Measurements from ENCODE around the gene DCAF10.

DCAF10 gene

DNA sequence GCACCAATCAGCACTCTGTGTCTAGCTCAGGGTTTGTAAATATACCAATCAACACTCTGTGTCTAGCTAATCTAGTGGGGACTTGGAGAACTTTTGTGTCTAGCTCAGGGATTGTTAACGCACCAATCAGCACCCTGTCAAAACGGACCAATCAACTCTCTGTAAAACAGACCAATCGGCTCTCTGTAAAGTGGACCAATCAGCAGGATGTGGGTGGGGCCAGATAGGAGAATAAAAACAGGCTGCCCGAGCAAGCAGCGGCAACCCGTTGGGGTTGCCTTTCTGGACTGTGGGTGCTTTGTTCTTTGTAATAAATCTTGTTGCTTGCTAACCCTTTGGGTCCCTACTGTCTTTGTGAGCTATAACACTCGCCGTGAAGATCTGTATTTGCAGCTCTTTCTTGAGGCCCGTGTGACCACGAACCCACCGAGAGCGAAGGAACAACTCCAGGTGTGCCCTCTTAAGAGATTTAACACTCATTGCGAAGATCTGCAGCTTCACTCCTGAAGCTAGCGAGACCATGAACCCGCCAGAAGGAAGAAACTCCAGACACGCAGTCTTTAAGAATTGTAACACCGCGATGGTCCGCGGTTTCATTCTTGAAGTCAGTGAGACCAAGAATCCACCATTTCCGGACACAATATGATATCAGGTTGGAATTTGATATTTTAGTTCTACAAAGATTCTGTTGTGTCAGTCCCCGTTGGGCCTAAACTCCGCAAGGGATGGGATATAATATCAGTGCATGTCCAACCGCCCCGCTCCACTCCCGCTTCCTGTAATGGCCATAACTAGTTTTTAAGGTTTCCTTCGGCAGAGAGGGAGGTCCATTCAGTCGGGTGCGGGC is 47.7 kb upstream of the DCAF10 start:
- Histone ChIP-seq H3K4me3 (ENCODE audit: low read depth, low read length, poor library complexity, severe bottlenecking) (peak overlapping the region; percentile 97), H3K27me3 (ENCODE audit: insufficient read depth, low read length) (no peaks in the 10 kb centered on the region), H3K27ac (ENCODE audit: low read depth, low read length, poor library complexity, severe bottlenecking) (no peak overlapping the region), H3F3A (ENCODE audit: insufficient read depth, low read length) (no peaks in the 10 kb centered on the region), H3K36me3 (ENCODE audit: insufficient read depth, low read length) (peaks cover 9% of the 10 kb centered on the region; the same call in 1 of the 2 replicates), H2AFZ (ENCODE audit: low read length) (peak overlapping the region; percentile 71; the same call in 1 of the 2 replicates), H3K79me2 (ENCODE audit: insufficient read depth, low read length) (no peaks in the 10 kb centered on the region), H3K9me2 (ENCODE audit: low read depth, low read length) (no peaks in the 10 kb centered on the region), H3K4me1 (ENCODE audit: insufficient read depth, low read length, severe bottlenecking) (peaks cover 15% of the 10 kb centered on the region), H3K9me3 (ENCODE audit: low read length) (no peaks in the 10 kb centered on the region), H4K20me1 (ENCODE audit: insufficient read depth, low read length) (no peaks in the 10 kb centered on the region), H3K4me2 (ENCODE audit: low read length) (peak overlapping the region; percentile 100), H3K9ac (ENCODE audit: low read length) (peak overlapping the region; percentile 98)
- TF ChIP-seq, protein P1, sequence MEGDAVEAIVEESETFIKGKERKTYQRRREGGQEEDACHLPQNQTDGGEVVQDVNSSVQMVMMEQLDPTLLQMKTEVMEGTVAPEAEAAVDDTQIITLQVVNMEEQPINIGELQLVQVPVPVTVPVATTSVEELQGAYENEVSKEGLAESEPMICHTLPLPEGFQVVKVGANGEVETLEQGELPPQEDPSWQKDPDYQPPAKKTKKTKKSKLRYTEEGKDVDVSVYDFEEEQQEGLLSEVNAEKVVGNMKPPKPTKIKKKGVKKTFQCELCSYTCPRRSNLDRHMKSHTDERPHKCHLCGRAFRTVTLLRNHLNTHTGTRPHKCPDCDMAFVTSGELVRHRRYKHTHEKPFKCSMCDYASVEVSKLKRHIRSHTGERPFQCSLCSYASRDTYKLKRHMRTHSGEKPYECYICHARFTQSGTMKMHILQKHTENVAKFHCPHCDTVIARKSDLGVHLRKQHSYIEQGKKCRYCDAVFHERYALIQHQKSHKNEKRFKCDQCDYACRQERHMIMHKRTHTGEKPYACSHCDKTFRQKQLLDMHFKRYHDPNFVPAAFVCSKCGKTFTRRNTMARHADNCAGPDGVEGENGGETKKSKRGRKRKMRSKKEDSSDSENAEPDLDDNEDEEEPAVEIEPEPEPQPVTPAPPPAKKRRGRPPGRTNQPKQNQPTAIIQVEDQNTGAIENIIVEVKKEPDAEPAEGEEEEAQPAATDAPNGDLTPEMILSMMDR (IDR thresholded peaks at IDR 0.05; ENCODE audit: low read length): no peak
- TF ChIP-seq EZH2 (IDR thresholded peaks at IDR 0.05; ENCODE audit: borderline replicate concordance, low read length): no peak

DNA sequence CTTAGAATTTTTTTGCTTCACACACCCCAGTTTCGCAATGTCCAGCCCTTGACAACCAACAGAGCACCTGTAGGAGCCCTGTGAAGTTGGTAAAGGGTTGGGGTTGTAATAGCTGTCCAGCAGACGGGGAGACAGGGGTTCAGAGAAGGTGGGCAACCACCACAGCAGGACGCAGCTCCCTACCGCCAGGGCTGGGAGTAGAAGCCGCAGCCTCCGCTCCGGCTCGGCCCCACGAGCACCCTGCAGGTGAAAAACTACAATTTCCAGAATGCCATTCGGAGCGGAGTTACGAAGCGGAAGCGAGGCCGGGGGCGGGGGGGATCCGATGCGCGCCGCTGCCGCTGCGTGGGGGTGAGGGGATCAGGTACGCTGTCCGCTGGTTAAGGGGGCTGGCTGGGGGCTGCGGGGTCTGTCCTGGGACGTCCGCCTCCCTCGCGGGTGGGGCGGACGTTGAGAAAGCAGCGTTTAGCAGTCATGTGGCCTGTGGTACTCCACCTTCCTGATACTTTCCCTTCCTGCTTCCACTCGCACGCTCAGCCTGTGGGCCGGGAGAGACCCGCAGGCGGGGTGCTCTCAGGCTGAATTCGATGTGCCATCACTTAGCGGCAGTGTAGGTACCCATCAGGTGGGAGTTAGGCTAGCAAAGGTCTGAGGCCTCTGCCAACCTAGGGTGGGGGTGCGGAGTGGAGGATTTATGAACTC is 47.0 kb upstream of the DCAF10 start, which contains the start of gene TRMT10B:
Gene TRMT10B, plus strand, starts transcription at position 317 of the 702 bp plus-strand sequence. CDS start 8,127 bp downstream, outside the sequence.
- no peak for TF ChIP-seq EZH2 (IDR thresholded peaks at IDR 0.05; ENCODE audit: borderline replicate concordance, low read length)
- TF ChIP-seq, protein P1 (IDR thresholded peaks at IDR 0.05; ENCODE audit: low read length): no peak
- H2AFZ ChIP-seq (ENCODE audit: low read length): peak within 1 kb of the TSS; percentile 78; the same call in 1 of the 2 replicates
- H3K9me3 ChIP-seq (ENCODE audit: low read length): no peaks in the 10 kb centered on the region
- no peaks in the 10 kb centered on the region for H4K20me1 ChIP-seq (ENCODE audit: insufficient read depth, low read length)
- H3K4me2 ChIP-seq (ENCODE audit: low read length): peak within 1 kb of the TSS; percentile 100
- peak within 1 kb of the TSS; percentile 97 for H3K4me3 ChIP-seq (ENCODE audit: low read depth, low read length, poor library complexity, severe bottlenecking)
- peaks cover 9% of the 10 kb centered on the region; the same call in 1 of the 2 replicates for H3K36me3 ChIP-seq (ENCODE audit: insufficient read depth, low read length)
- peak within 1 kb of the TSS; percentile 98 for H3K9ac ChIP-seq (ENCODE audit: low read length)
- H3K9me2 ChIP-seq (ENCODE audit: low read depth, low read length): no peaks in the 10 kb centered on the region
- no peaks in the 10 kb centered on the region for H3K27me3 ChIP-seq (ENCODE audit: insufficient read depth, low read length)
- H3K4me1 ChIP-seq (ENCODE audit: insufficient read depth, low read length, severe bottlenecking): peaks cover 15% of the 10 kb centered on the region
- no peaks in the 10 kb centered on the region for H3K79me2 ChIP-seq (ENCODE audit: insufficient read depth, low read length)
- peak within 1 kb of the TSS; percentile 59 for H3K27ac ChIP-seq (ENCODE audit: low read depth, low read length, poor library complexity, severe bottlenecking)
- H3F3A ChIP-seq (ENCODE audit: insufficient read depth, low read length): no peaks in the 10 kb centered on the region

GRCh38 chr9:37758747-37759146 is 41.9 kb upstream of the DCAF10 start:
- no peak overlapping the region for H3K27ac ChIP-seq (ENCODE audit: low read depth, low read length, poor library complexity, severe bottlenecking)
- H2AFZ ChIP-seq (ENCODE audit: low read length): no peak overlapping the region
- H3K27me3 ChIP-seq (ENCODE audit: insufficient read depth, low read length): no peaks in the 10 kb centered on the region
- no peaks in the 10 kb centered on the region for H4K20me1 ChIP-seq (ENCODE audit: insufficient read depth, low read length)
- H3K4me2 ChIP-seq (ENCODE audit: low read length): no peak overlapping the region
- no peaks in the 10 kb centered on the region for H3K9me3 ChIP-seq (ENCODE audit: low read length)
- H3K9ac ChIP-seq (ENCODE audit: low read length): no peak overlapping the region
- H3K36me3 ChIP-seq (ENCODE audit: insufficient read depth, low read length): peaks cover 15% of the 10 kb centered on the region; the same call in 1 of the 2 replicates
- H3K9me2 ChIP-seq (ENCODE audit: low read depth, low read length): no peaks in the 10 kb centered on the region
- TF ChIP-seq, protein P1 (IDR thresholded peaks at IDR 0.05; ENCODE audit: low read length): no peak
- no peak for TF ChIP-seq EZH2 (IDR thresholded peaks at IDR 0.05; ENCODE audit: borderline replicate concordance, low read length)
- no peaks in the 10 kb centered on the region for H3K79me2 ChIP-seq (ENCODE audit: insufficient read depth, low read length)
- no peak overlapping the region for H3K4me3 ChIP-seq (ENCODE audit: low read depth, low read length, poor library complexity, severe bottlenecking)
- 0 out of 2 replicates have a peak, but pooled peaks cover 3% of the 10 kb centered on the region for H3F3A ChIP-seq (ENCODE audit: insufficient read depth, low read length)
- H3K4me1 ChIP-seq (ENCODE audit: insufficient read depth, low read length, severe bottlenecking): peaks cover 9% of the 10 kb centered on the region
